ENCODE results near the gene GHITM.

GRCh38 chr10:84200537-84201243 is 61.4 kb downstream of the GHITM start:
- TF ChIP-seq CTCF (IDR thresholded peaks at IDR 0.05) = no peak
- no peak for TF ChIP-seq POLR2A (IDR thresholded peaks at IDR 0.05)
